HG03354 (cell line): Measurements from ENCODE around the gene MID1.

Experiments used
- ATAC-seq: cut with Tn5 transposase; IDR thresholded peaks from one replicate; pipeline ENCODE4 v1.9.1; 2021; ENCODE audit warnings: mild to moderate bottlenecking; ENCODE audit not compliant: unreplicated experiment, poor library complexity, severe bottlenecking

MID1 gene

DNA sequence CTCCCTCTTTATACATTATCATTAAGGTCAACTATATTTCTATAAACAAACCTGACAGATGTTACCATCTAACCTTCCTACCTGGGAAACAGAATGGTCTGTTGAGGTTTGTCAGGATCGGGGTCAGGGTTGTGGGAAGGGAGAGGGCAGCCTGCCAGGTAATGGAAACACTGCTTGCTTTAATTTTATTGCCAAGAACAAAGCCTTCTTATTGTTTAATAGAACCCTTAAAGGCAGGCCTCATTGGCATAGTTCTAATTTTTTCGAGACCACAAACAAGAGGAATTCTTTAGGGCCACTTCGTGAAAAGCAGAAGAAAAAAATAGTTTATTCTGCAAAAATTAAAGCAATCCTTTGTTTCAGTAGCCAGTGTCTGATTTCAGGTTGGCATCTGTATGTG lies 113.2 kb downstream of the MID1 start:
- ATAC-seq = no peak

DNA sequence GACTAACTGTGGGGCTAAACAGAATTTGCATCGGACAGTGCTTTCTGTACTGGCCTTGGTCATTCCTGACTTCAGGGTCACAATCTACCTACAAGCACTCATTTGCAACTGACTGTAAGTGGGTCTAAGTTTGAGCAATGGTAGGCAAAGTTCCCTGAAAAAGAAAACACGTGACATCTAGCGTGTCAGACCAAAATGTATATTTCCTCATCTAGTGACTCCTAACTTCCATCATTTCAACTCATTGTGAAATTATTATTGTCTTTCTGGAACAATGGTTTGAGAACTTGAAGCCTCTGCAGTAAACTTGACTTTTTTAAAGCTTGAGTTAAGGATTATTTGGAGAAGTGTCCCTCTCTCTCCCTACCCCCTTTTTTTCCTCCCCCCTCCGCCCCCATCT lies 113.6 kb downstream of the MID1 start:
- no peak for ATAC-seq

DNA sequence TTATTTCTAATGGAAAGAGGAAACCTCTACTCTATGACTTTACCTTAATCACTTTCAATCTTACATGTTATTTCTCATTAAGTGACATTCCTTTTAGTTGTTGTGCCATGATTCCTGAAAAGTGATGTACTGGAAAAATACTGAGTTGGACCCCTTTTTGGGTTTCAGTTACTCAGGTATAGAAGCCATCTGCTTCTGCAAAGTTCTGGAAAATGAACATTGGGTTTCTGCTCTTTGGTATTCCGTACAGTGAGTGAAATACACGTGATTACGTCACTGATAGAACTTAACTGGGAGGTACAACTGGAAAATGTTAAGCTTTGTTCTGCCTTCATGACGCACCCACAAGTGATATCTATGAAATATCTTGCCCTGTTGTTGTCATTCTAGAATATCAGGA lies 114.7 kb downstream of the MID1 start:
- no peak for ATAC-seq

DNA sequence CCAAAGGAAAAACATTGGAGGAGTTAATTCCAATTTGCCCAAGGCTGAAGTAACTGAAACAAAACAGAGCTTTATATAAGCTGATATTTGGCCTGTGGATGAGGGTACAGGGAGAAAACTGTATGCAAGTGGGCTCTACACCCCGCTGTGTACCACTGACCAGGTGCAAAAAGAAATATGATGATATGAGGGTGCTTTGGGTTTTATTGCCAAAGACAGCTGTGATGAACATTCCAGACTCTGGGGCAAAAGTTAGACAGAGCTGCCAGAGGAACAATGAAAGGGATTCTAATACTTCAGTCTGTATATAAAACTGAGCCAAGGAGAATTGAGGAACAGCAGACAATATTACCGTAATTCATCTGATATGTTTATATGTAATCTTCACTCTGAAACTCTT lies 117.4 kb downstream of the MID1 start:
- no peak for ATAC-seq

DNA sequence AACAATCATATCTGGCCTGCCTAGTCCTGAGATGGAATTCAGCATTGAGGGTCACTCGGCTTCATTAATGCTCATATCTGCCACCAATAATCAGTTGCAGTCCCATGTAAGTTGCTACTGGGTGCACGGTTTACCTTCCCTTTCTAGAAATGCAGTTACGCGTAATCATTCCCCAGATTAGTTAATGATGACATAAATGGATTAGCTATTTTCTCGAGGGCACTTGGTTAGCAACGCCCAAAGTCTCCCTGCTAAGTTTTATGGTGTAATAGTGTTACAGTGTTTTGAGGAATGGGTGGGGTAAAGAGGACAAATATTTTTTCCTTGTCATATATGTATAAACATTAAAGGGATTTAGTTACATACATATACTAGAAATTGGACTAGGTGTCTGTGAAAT lies 118.8 kb downstream of the MID1 start:
- ATAC-seq = no peak

DNA sequence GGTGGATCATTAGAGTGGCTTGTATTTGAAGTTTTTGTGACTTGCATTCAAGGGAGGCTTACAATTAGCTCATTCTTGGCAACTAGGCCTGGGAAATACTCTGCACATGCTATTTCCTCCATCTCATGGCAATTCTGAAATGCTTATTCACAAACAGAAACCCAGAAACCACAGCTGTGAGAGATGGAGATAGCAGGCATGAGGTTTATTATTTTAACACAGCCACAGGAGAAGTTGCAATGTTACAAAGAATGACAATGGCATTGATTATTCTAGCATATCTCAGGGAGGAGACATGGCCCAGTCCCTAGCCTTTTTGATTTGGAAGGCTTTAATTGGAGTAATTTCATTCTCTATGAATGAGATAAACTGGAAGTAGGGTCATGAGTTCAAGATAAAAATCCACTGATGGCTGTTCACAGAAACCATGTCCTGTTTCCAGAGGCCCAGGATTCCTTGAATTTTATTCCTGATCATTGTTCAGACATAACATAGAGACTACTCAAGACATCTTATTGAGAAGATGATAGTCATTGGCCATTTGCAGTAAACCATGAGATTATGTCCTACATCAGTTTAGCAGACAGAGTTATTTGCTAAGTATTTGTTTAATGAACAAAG lies 123.9 kb downstream of the MID1 start:
- no peak for ATAC-seq

DNA sequence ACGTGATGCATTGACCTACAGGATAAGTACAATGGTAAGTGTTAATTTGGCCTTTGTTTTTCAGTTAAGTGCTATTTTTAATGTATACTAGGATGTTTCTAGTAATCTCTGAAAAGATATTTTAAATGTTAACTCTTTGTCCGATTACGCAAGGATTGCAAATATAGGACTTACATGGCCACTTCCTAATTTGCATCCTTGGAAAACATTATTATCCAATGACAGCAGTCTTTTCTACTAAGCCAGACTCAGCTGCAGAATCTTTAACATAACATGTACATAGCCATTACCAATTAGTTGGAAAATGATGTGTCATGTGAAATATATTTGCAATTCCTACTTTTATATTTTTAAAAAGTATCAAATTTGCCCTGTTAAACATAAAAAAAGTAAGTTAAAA lies 124.7 kb downstream of the MID1 start:
- no peak for ATAC-seq

DNA sequence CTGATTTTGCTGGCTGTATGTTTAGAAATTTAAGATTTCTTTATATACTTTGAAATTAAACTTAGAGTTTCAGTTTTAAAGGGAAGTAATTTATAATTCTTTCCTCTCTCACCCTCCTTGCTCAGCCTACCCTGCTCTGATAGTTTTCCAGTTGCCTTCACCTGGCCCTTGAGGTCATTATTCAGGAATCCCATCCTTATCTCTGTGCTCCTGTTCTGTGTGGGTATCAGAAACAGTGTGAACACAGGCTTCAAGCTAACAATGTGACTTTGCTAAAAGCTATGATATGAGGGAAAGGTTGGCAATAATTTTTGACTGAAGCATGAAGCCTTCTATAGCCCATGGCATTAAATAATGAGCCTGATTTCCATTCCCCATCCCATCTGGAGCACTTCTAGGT lies 128.1 kb downstream of the MID1 start:
- no peak for ATAC-seq

DNA sequence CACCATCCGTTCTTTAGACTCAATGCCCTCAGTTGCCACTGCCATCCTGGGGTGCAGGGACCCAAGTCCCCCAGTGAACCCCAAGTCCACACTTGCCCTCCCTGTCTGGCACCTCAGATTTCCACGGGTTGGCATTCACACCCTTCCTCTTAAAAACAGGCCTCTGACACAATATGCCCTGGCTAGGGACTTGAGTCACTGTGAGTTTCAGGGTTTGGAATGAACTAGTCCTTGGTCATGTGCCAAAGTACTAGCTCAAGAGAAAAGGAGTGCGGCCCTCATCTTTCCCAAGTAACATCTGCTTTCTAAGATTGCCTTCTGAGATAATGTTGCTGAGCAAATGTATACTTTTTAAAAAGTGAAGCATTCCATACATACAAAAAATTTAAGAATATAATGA lies 134.0 kb downstream of the MID1 start:
- no peak for ATAC-seq

DNA sequence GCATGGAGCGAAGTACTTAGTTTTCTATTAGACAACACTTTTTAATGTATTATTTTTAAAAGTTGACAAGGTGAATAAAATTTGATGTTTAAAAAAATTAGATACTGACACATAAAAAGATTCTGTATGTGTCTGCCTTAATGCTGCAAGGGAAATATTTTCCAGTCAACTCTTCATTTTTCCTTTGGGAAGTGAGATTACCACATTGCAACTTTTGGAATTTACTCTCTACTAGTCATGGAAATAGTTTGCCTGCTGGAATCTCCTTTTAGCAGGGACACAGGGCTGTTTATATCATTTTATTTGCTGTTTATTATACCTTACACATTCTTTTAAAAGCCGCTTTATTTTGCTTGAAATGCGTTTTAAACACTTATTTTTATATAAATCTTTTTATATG lies 135.1 kb downstream of the MID1 start:
- ATAC-seq = no peak

DNA sequence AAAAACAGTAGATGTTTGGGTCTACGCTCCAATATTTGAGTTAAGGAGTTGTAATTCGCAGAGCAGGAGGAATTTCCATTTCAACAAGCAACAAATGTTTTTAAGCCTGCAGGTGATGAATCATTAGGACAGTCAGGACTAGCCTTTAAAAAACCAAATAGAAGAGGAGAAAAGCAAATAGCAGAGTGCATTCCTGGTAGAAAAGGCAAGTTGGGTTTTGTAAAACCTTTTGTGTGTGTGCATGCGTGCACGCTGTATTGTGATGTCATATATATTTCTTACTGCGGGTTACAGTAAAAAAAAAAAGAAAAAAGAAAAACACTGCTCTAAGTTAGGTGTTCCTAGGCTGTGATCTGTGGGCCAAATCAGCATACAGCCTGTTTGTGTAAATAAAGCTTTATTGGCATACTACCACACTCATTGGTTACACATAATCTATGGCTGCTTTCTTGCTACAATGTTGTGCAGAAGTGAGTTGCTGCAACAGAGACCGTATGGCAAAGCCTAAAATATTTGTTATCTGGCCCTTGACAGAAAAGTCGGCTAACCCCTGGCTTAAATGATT lies 135.6 kb downstream of the MID1 start:
- ATAC-seq = no peak

DNA sequence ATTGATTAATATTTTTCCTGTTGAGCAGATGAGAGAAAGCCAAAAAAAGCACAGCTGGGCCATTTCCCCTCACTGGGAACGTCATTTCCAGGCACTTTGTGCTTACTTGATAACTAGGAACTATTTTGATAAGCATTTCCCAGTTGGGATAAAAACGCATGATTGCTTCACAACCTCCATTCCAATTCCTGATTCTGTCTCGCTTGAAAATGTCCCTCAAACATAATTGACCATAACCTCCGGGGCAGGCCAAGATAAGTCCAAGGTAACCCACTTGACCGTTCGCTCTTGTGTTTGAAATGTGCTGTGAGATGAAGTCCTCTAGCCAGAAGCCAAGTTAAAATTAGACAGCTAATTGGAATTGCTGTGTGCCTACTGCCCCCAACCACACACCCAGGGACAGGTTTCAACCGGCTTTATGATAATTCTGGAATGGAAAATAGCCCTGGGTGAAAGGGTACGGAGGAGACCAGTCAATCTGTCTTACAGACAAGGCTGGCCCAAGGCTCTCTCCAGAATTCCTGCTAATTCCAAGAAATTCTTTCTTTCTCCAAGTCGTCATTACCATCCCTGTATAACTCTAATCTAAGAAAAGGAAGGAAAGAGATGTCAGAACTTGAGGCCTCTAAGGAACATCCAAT lies 137.1 kb downstream of the MID1 start:
- no peak for ATAC-seq

DNA sequence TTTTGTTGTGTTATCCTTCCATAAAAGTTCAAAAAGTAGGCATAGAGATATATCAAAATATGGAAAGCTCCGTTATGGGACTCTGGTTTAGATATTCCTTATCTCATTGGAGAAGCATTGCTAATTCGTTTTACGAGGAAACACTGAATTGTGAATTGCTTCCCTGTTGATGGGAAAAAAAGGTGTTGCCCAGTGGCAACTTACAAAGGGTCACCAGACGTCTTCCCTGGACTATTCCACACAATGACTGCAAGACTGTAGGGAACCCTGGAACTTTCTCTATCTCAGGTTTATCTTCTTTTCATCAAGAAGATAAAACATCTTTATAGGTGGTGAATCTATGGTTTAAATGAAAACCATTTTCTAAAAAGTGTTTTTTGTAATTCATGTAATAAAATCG lies 137.7 kb downstream of the MID1 start:
- no peak for ATAC-seq

DNA sequence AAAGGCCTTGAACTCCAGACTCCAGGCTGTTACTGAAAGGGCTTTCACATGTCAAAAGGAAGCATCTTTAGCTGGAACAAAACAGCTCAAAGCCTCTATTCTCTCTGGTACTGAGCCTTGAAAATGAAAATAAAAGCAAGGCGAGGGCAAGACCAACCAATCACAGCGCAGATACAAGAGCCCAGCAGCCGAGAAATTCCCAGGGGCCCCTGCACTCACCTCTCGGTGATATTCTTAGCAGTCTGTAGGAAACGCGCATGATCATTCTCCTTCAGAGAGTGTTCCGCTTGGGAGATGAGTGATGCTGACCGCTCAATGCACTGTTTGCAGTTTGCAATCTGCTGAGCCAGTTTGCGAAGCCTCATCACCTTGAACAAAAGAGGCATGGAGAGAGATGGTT lies 138.1 kb downstream of the MID1 start:
- ATAC-seq = peak; percentile 86

DNA sequence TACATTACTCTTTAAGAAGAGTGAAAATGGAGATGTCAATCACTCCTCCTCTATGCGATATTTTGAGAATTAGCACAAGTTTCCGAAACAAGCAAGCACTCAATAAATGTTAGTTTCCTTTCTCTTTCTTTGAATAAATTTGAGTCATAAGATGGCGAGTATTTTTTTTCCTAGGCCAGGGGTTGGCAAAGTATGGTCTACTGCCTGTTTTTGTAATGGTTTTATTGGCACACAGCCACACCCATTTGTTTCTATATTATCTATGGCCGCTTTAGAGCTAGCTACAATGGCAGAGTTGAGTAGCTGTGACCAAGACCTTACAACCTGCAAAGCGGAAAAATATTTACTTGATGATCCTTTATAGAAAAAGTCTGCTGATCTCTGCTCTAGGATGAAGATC lies 139.5 kb downstream of the MID1 start:
- ATAC-seq = no peak

DNA sequence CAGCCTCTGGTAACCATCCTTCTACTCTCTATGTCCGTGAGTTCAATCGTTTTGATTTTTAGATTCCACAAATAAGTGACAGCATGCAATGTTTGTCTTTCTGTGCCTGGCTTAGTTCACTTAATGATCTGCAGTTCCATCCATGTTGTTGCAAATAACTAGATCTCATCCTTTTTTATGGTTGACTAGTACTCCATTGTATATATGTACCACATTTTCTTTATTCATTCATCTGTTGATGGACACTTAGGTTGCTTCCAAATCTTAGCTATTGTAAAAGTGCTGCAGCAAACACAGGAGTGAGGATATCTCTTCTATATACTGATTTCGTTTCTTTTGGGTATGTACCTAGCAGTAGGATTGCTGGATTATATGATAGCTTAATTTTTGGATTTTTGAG lies 140.9 kb downstream of the MID1 start:
- ATAC-seq = no peak

DNA sequence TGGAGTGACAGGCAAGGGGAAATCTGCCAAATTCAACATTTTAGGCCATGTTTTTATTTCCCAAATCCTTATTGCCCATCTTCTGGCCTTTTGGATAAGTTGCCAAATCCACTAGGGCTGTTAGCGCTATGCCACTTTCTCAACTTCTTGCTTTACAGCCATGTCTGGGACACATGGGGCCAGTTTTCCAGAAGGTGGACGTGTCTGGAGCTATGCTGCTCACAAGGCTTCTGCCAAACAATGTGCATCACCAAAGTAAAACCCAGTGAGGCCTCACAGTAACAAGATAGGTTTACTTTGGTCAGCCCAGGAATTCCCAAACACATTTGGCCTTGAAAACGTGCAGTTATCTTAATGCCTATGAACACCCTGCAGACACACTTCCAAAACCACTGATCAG lies 142.9 kb downstream of the MID1 start:
- ATAC-seq = no peak

DNA sequence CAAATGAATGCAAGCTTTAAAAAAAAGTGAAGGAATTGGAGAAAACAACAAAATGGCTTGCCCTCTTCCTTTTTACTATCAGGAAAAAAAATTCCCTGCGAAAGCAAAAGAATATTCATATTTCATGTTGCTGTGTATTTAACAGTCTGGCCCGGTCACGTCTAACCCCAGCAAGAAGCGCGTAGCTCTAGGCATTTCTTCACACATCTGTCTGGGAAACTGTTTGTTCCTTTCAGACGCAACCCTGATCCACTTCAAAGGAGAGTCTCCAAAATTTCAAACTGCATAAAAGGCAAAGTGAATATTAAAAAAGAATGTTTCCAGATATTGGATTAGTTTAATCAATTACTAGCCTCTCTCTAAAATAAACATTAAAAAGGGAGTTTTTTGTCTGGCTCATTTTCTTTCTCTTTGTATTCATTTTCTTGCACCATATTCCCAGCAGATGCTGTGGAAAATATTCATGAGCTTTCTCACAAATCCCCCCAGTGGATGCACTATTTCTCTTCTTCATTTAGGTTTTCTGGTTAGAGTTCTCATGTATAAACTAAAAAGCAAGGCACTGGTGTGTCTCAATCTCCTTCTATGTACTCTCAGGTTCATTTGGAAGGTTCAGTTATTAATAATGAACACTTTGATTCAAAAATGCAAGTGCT lies 145.3 kb downstream of the MID1 start:
- no peak for ATAC-seq

DNA sequence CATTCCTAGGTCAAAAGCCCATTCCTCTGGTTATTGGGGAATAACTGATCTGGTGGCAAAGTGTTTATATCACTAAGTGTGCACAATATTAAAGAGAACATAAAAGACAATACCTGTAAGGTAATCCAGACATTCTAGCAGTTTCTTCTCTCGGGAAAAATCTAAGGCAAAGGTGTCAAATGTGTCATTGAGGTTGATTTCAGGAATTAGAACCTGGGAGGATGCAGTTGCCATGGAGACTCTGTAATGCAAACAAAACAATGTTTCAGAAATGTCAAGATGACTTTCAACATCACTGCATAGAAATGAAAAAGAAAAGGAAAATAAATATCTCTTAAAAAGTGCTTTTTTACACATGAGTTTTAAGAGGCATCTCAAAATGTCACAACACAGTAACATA lies 145.9 kb downstream of the MID1 start:
- ATAC-seq = no peak

DNA sequence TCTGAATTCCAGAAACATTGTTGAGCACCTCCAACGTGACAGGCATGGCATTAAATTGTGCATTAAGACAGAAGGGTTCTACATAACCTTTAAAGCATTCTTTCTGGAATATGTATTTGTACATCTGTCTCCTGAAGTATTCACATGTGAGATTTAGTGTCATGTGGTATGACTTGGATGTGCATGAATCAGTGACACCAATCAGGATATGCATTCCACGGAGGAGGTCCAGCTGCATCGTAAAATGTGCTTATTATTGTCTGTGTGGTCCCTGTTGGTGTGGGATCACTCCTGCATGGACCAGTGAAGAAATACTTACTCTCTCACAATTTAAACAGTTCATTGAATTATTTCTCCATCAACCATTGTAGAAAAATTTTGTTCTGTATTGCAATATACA lies 149.0 kb downstream of the MID1 start:
- ATAC-seq = no peak

DNA sequence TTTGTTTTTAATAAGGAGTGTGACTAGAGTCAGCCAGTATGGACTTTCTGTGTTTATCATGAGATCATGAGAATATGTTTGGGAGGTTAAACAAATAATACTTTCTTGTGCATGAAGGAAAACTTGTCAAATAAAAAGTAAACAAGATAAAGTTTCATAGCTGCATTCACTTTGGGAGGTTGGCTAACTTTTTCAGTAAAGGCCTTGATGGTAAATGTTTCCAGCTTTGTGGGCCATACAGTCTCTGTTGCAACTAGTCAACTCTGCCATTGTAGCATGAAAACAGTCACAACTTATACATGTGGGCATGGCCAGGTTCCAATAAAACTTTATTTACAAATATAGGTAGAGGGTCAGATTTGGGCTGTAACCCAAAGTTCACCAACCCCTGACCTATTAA lies 150.4 kb downstream of the MID1 start:
- no peak for ATAC-seq
